Measurements from ENCODE around the gene PLPP1. TPM values are rescaled to one million over a fixed set of nuclear protein-coding genes. Genes with fewer than 3 reads are reported as not detected.

The PLPP1 gene
- total RNA-seq, 1 donor from 2014 or later: 26.6 TPM

GRCh38 chr5:55497712-55498111 is 37.1 kb downstream of the PLPP1 start:
- H3K36me3 ChIP-seq (ENCODE audit: control insufficient read depth, insufficient read depth, low read length): no peaks in the 10 kb centered on the region
- DNase-seq (ENCODE audit: low read depth): no peak
- no peaks in the 10 kb centered on the region for H3K27me3 ChIP-seq (ENCODE audit: control insufficient read depth, insufficient read depth, low read length)
- H3K4me3 ChIP-seq (ENCODE audit: low read depth, low read length): no peak overlapping the region
- TF ChIP-seq CTCF (IDR thresholded peaks at IDR 0.05; ENCODE audit: insufficient read depth, low read length, poor library complexity, severe bottlenecking): no peak

GRCh38 chr5:55495216-55495615 is 39.5 kb downstream of the PLPP1 start:
- Histone ChIP-seq H3K4me3 (ENCODE audit: low read depth, low read length) (no peak overlapping the region), H3K36me3 (ENCODE audit: control insufficient read depth, insufficient read depth, low read length) (no peaks in the 10 kb centered on the region), H3K27me3 (ENCODE audit: control insufficient read depth, insufficient read depth, low read length) (no peaks in the 10 kb centered on the region)
- DNase-seq (ENCODE audit: low read depth): no peak
- no peak for TF ChIP-seq CTCF (IDR thresholded peaks at IDR 0.05; ENCODE audit: insufficient read depth, low read length, poor library complexity, severe bottlenecking)

DNA sequence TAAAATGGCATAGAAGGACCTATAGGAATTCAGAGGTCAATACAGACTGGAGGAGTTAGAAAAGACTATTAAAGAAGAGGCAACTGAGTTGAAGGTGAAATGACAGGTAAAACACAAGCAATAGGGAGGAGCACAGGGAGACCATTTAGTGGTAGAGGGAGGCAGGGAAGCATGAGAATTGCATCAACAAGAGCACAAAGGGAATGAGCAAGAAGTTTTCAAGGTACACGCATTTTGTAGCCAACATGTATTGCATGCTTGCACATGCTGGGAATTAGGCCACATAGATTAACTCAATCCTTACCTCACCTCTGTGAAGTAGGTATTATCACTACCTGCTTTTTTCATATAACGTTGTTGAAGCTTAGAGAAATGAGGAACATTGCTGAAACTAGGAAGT is 42.3 kb downstream of the PLPP1 start:
- no peaks in the 10 kb centered on the region for H3K36me3 ChIP-seq (ENCODE audit: control insufficient read depth, insufficient read depth, low read length)
- H3K4me3 ChIP-seq (ENCODE audit: low read depth, low read length): no peak overlapping the region
- DNase-seq (ENCODE audit: low read depth): no peak
- H3K27me3 ChIP-seq (ENCODE audit: control insufficient read depth, insufficient read depth, low read length): no peaks in the 10 kb centered on the region
- no peak for TF ChIP-seq CTCF (IDR thresholded peaks at IDR 0.05; ENCODE audit: insufficient read depth, low read length, poor library complexity, severe bottlenecking)

DNA sequence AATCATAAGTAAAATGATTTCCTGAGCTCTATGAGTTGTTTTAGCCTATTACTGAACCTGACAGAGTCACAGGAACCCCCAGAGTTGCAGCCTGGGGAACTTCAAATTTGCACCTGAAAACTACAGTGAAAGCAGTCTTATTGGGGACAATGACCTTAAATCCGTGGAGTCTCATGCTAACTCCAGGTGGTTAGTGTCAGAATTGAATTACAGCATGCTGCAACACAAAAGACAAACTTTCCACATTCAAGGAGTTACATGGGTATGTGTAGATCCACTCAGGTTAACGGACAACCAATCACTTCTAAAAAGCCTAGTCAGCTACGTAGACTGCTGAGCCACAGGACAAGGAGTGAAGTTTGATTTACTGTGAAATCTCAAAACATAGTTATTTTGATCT is 49.7 kb downstream of the PLPP1 start:
- no peaks in the 10 kb centered on the region for H3K27me3 ChIP-seq (ENCODE audit: control insufficient read depth, insufficient read depth, low read length)
- no peaks in the 10 kb centered on the region for H3K36me3 ChIP-seq (ENCODE audit: control insufficient read depth, insufficient read depth, low read length)
- no peak for DNase-seq (ENCODE audit: low read depth)
- no peak overlapping the region for H3K4me3 ChIP-seq (ENCODE audit: low read depth, low read length)
- no peak for TF ChIP-seq CTCF (IDR thresholded peaks at IDR 0.05; ENCODE audit: insufficient read depth, low read length, poor library complexity, severe bottlenecking)

DNA sequence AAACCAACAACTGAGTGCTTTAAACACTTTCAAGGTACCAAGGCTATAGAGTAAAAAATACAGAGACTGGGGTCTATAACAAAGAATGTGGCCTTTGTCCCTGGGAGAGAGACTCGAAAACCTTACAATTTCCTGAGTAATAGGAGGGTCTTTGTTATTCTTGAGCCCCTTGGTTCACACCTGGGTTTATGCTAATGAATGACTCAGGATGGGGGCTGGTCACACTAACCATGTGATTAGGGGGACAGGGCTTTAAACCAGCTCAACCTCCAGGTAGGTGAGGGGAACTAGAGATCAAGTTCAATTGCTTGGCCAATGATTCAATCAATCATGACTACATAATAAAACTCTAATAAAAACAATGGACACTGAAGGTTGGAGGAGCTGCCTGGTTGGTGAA is 50.2 kb downstream of the PLPP1 start:
- no peaks in the 10 kb centered on the region for H3K36me3 ChIP-seq (ENCODE audit: control insufficient read depth, insufficient read depth, low read length)
- no peak overlapping the region for H3K4me3 ChIP-seq (ENCODE audit: low read depth, low read length)
- H3K27me3 ChIP-seq (ENCODE audit: control insufficient read depth, insufficient read depth, low read length): no peaks in the 10 kb centered on the region
- no peak for TF ChIP-seq CTCF (IDR thresholded peaks at IDR 0.05; ENCODE audit: insufficient read depth, low read length, poor library complexity, severe bottlenecking)
- no peak for DNase-seq (ENCODE audit: low read depth)

DNA sequence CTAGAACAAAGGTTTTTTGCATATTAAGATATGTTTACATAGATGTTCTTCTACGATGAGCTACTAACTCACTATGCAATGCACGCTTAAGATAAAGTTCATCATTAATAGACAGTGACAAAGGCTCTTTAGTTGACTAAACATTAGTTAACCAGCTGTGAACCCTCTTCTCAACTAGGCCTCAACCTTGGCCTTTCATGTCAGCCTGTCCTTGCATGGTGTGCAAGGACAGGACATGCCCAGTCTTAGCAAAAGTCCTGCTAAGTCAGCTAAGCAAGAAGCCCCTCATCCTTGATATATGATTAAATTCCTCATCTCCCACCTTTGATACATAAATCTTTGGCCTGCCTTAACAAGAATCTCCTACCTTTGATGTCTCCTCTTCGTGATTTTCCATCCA is 50.9 kb downstream of the PLPP1 start:
- Histone ChIP-seq H3K27me3 (ENCODE audit: control insufficient read depth, insufficient read depth, low read length) (no peaks in the 10 kb centered on the region), H3K36me3 (ENCODE audit: control insufficient read depth, insufficient read depth, low read length) (no peaks in the 10 kb centered on the region), H3K4me3 (ENCODE audit: low read depth, low read length) (no peak overlapping the region)
- no peak for TF ChIP-seq CTCF (IDR thresholded peaks at IDR 0.05; ENCODE audit: insufficient read depth, low read length, poor library complexity, severe bottlenecking)
- DNase-seq (ENCODE audit: low read depth): no peak
